ENCODE data around the gene TPM4.

Gene TPM4

DNA sequence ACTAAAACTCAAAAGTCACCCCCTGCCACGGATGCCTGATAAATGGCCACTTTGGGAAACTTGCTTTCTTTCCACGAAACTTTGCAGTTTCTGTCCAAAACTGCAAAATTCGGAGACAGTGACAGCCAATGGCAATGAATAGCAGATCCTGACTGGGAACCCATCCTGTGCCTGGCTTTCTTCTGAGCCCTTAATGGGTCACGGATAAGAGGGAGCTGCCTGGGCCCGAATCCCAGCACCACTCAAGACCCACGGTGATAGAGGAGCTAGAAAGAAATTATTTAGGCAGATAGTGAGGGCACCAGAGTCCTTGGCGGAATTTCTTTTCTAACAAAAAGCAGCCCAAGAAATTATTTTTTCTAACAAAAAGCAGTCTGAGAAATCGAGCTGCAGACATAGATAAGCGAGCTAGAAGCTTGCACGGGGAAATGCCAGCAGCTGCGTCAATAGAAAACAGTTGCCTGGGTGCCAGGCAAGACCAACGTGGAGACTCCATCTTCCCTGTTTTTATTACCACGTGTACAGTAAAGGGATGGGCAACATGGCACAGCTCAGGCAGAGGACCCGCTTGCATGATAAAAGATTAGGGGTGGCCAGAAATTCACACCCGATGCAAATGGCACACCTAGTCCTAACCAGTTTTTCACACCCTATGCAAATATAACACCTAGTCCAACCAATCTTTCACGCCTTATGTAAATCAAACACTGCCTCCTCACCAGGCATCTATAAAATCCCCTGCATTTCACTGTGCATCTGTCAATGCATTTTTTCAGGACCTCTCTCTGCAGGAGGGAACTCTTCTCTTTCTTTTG lies 60.1 kb downstream of the TPM4 start:
- TF ChIP-seq POLR2AphosphoS5 (IDR thresholded peaks at IDR 0.05; ENCODE audit: low read depth, low read length) (no peak), SIN3A (IDR thresholded peaks at IDR 0.05; ENCODE audit: borderline replicate concordance, insufficient read depth, low read length) (no peak), FOXP2 (optimal IDR thresholded peaks at IDR 0.05; ENCODE audit: borderline replicate concordance, extremely low read depth, extremely low read length, insufficient read depth) (no peak), TAF1 (IDR thresholded peaks at IDR 0.05; ENCODE audit: borderline replicate concordance, insufficient read depth, low read length) (no peak)
- TF ChIP-seq, protein P1, sequence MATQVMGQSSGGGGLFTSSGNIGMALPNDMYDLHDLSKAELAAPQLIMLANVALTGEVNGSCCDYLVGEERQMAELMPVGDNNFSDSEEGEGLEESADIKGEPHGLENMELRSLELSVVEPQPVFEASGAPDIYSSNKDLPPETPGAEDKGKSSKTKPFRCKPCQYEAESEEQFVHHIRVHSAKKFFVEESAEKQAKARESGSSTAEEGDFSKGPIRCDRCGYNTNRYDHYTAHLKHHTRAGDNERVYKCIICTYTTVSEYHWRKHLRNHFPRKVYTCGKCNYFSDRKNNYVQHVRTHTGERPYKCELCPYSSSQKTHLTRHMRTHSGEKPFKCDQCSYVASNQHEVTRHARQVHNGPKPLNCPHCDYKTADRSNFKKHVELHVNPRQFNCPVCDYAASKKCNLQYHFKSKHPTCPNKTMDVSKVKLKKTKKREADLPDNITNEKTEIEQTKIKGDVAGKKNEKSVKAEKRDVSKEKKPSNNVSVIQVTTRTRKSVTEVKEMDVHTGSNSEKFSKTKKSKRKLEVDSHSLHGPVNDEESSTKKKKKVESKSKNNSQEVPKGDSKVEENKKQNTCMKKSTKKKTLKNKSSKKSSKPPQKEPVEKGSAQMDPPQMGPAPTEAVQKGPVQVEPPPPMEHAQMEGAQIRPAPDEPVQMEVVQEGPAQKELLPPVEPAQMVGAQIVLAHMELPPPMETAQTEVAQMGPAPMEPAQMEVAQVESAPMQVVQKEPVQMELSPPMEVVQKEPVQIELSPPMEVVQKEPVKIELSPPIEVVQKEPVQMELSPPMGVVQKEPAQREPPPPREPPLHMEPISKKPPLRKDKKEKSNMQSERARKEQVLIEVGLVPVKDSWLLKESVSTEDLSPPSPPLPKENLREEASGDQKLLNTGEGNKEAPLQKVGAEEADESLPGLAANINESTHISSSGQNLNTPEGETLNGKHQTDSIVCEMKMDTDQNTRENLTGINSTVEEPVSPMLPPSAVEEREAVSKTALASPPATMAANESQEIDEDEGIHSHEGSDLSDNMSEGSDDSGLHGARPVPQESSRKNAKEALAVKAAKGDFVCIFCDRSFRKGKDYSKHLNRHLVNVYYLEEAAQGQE (IDR thresholded peaks at IDR 0.05; ENCODE audit: insufficient read depth in 1 of 2, low read depth in 2 of 2, low read length in 2 of 2), result no peak

- TF ChIP-seq, protein P1 (IDR thresholded peaks at IDR 0.05; ENCODE audit: insufficient read depth in 1 of 2, low read depth in 2 of 2, low read length in 2 of 2), result no peak
Measured at GRCh38 chr19:16139752-16140151, 63.5 kb downstream of the TPM4 start.

DNA sequence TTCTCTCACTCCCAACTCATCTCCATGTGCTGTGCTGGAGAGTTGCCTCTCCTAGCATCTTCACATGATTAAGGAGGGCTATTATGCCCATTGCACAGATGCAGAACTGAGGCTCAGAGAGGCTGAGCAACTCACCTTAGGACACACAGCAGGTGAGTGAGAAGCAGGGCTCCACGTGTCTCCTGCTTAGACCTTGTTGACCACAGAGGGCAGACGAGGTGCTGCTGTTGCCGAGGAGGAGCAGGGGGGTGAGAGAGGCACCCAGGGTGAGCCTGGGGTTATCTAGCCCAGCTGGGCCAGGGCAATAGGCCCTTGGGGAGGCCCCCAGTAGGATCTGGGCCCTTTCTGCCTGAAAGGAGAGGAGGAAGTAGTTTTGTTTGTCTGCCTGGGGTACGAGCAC lies 64.7 kb downstream of the TPM4 start:
- TF ChIP-seq POLR2AphosphoS5 (IDR thresholded peaks at IDR 0.05; ENCODE audit: low read depth, low read length) (no peak), FOXP2 (optimal IDR thresholded peaks at IDR 0.05; ENCODE audit: borderline replicate concordance, extremely low read depth, extremely low read length, insufficient read depth) (no peak)
- TF ChIP-seq, protein P1 (IDR thresholded peaks at IDR 0.05; ENCODE audit: insufficient read depth in 1 of 2, low read depth in 2 of 2, low read length in 2 of 2), result no peak

- TF ChIP-seq FOXP2 (optimal IDR thresholded peaks at IDR 0.05; ENCODE audit: borderline replicate concordance, extremely low read depth, extremely low read length, insufficient read depth), result no peak
- no peak for TF ChIP-seq POLR2AphosphoS5 (IDR thresholded peaks at IDR 0.05; ENCODE audit: low read depth, low read length)
- TF ChIP-seq TAF1 (IDR thresholded peaks at IDR 0.05; ENCODE audit: borderline replicate concordance, insufficient read depth, low read length), result no peak
- TF ChIP-seq, protein P1 (IDR thresholded peaks at IDR 0.05; ENCODE audit: insufficient read depth in 1 of 2, low read depth in 2 of 2, low read length in 2 of 2), result no peak
- TF ChIP-seq SIN3A (IDR thresholded peaks at IDR 0.05; ENCODE audit: borderline replicate concordance, insufficient read depth, low read length), result no peak
Measured at GRCh38 chr19:16142032-16142580, 65.8 kb downstream of the TPM4 start.

Data from PFSK-1 (cell line).